Nephron (organoid): ENCODE results near the gene B3GALT6.

Experiments used
- H3K27ac Mint-ChIP-seq, 3 experiments: 2 replicates each; pipeline ENCODE4 v1.8.0; 2020; ENCODE audit warnings: mixed read lengths in 3 of 3, mild to moderate bottlenecking in 2 of 3, moderate library complexity in 1 of 3
- H3K27me3 Mint-ChIP-seq: 2 replicates; pipeline ENCODE4 v1.8.0; 2021; ENCODE audit warnings: low read depth, mild to moderate bottlenecking, moderate library complexity, mixed read lengths
- H3K36me3 Mint-ChIP-seq: 2 replicates; pipeline ENCODE4 v1.8.0; 2020; ENCODE audit warnings: low read depth, mixed read lengths
- H3K4me1 Mint-ChIP-seq: 2 replicates; pipeline ENCODE4 v1.8.0; 2020; ENCODE audit warnings: mixed read lengths
- H3K4me3 Mint-ChIP-seq, 3 experiments: 2 replicates each; pipeline ENCODE4 v1.8.0; 2020; ENCODE audit warnings: mild to moderate bottlenecking in 3 of 3, mixed read lengths in 3 of 3, moderate library complexity in 2 of 3
- H3K9me3 Mint-ChIP-seq: 2 replicates; pipeline ENCODE4 v1.8.0; 2020; ENCODE audit warnings: mixed read lengths
- CTCF ChIP-seq, 3 experiments: fragments of 200-600 bp; sonication (generic); IDR thresholded peaks; one replicate each; pipeline ENCODE4 v1.5.0; 2021; ENCODE audit warnings: antibody characterized with exemption in 3 of 3; ENCODE audit not compliant: unreplicated experiment in 3 of 3

Gene B3GALT6

GRCh38 chr1:1225238-1225845 is 6.7 kb upstream of the B3GALT6 start:
- Mint-ChIP-seq H3K36me3 (peaks cover 37% of the 10 kb centered on the region), H3K27ac (no peak overlapping the region), H3K4me1 (peaks cover 7% of the 10 kb centered on the region), H3K9me3 (no peaks in the 10 kb centered on the region), H3K4me3 (no peak overlapping the region), H3K27me3 (no peaks in the 10 kb centered on the region)
- no peak for TF ChIP-seq CTCF (IDR thresholded peaks at IDR 0.05; ENCODE audit: unreplicated experiment in 3 of 3)

DNA sequence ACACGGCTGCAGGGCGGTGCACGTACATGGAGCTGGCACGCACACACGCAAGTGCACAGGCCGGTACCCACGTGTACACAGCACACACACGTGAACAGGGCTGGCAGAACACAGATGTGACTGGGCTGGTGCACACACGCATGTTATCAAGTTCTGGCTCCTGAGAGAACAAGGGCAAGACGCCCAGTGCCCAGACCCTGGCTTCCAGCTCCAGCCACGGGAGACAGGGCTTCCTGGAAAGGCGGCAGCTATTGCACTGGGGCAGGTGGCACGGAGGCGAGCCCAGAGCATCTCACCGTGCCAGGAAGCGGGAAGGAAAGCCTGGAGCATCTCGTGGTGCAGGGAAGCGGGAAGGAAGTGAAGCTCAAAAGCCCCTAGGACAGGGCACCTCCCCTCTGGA is 6.1 kb upstream of the B3GALT6 start:
- no peaks in the 10 kb centered on the region for H3K9me3 Mint-ChIP-seq
- no peaks in the 10 kb centered on the region for H3K27me3 Mint-ChIP-seq
- peaks cover 32% of the 10 kb centered on the region for H3K36me3 Mint-ChIP-seq
- H3K4me1 Mint-ChIP-seq, result peaks cover 11% of the 10 kb centered on the region
- H3K4me3 Mint-ChIP-seq, result peak overlapping the region in 1 of 3 experiments; percentile 26
- TF ChIP-seq CTCF (IDR thresholded peaks at IDR 0.05; ENCODE audit: unreplicated experiment in 3 of 3), result no peak
- no peak overlapping the region for H3K27ac Mint-ChIP-seq

- no peak overlapping the region for H3K27ac Mint-ChIP-seq
- peaks cover 16% of the 10 kb centered on the region for H3K4me1 Mint-ChIP-seq
- peaks cover 29% of the 10 kb centered on the region for H3K36me3 Mint-ChIP-seq
- no peak for TF ChIP-seq CTCF (IDR thresholded peaks at IDR 0.05; ENCODE audit: unreplicated experiment in 3 of 3)
- H3K27me3 Mint-ChIP-seq, result no peaks in the 10 kb centered on the region
- no peak overlapping the region for H3K4me3 Mint-ChIP-seq
- H3K9me3 Mint-ChIP-seq, result no peaks in the 10 kb centered on the region
Observed at GRCh38 chr1:1226566-1227362, 5.3 kb upstream of the B3GALT6 start.

DNA sequence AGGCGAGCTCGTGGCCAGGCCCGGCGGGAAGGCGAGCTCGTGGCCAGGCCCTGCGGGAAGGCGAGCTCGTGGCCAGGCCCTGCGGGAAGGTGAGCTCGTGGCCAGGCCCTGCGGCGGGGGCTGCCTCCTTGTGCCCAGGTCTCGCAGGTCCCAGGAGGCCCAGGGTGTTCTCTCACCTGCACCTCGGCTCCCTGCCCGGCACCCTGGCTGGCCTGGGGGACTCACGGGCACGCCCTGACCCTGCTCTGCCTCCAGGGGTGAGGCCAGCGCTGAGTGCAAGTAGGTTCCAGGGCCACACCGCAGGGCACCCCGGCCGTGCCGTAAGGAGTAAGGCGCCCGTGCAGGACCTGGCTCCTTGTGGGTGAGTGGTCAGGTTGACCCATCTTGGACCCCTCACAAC is 4.7 kb upstream of the B3GALT6 start:
- H3K9me3 Mint-ChIP-seq, result no peaks in the 10 kb centered on the region
- H3K27me3 Mint-ChIP-seq, result no peaks in the 10 kb centered on the region
- H3K27ac Mint-ChIP-seq, result no peak overlapping the region
- no peak for TF ChIP-seq CTCF (IDR thresholded peaks at IDR 0.05; ENCODE audit: unreplicated experiment in 3 of 3)
- H3K36me3 Mint-ChIP-seq, result peaks cover 29% of the 10 kb centered on the region
- peaks cover 16% of the 10 kb centered on the region for H3K4me1 Mint-ChIP-seq
- H3K4me3 Mint-ChIP-seq, result no peak overlapping the region

- Mint-ChIP-seq H3K36me3 (peaks cover 22% of the 10 kb centered on the region), H3K4me3 (peak overlapping the region in 1 of 3 experiments; percentile 23), H3K27me3 (no peaks in the 10 kb centered on the region), H3K4me1 (peaks cover 16% of the 10 kb centered on the region), H3K27ac (no peak overlapping the region), H3K9me3 (no peaks in the 10 kb centered on the region)
- TF ChIP-seq CTCF (IDR thresholded peaks at IDR 0.05; ENCODE audit: unreplicated experiment in 3 of 3), result no peak
Observed at GRCh38 chr1:1228187-1228586, 3.9 kb upstream of the B3GALT6 start.
